AG10803 (cell line): ENCODE data around the gene TPST1.

Source experiments
- DNase-seq: peaks from one replicate; pipeline ENCODE4 v3.0.0; 2010; ENCODE audit warnings: low read depth
- H3K4me3 ChIP-seq: 2 replicates; pipeline ENCODE4 v1.5.1; 2011; ENCODE audit warnings: mild to moderate bottlenecking, low read length, control low read depth
- CTCF ChIP-seq: conservative IDR thresholded peaks from 2 replicates; pipeline ENCODE4 v1.5.1; 2011; ENCODE audit warnings: mild to moderate bottlenecking, low read length, control low read depth, inconsistent platforms

TPST1 gene

GRCh38 chr7:66403564-66403963, 198.4 kb downstream of the TPST1 start:
- TF ChIP-seq CTCF = no peak
- H3K4me3 ChIP-seq = no peak overlapping the region
- no peak for DNase-seq

GRCh38 chr7:66409493-66409892, 204.4 kb downstream of the TPST1 start:
- no peak overlapping the region for H3K4me3 ChIP-seq
- DNase-seq = no peak
- TF ChIP-seq CTCF = no peak
